Measurements from ENCODE around the gene ARPP21. TPM values are rescaled to one million over a fixed set of nuclear protein-coding genes. Genes with fewer than 3 reads are reported as not detected.

ARPP21 gene
- total RNA-seq, 1 donor from 2014 or later, result not detected

DNA sequence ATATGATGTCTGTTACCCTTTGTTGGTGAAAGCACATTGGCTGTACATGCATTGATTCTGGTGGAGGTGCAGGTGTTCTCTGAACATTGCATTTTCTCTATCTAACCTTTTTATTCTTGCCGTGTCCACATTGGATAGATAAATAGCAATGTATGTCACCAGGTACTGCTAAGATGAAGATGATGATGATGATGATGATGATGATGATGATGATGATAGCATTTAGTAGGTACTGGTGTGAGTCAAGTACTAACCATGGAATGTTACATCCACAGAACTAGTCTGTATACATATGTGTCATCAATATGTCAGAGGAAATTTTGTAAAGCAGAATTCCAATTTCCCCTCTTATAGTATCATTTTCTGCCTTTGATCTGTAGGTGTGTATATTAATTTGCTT lies 36.3 kb downstream of the ARPP21 start:
- Histone ChIP-seq H3K27me3 (no peaks in the 10 kb centered on the region), H3K4me3 (no peak overlapping the region), H3K4me1 (no peaks in the 10 kb centered on the region), H3K36me3 (no peaks in the 10 kb centered on the region), H3K27ac (no peak overlapping the region), H3K9me3 (no peaks in the 10 kb centered on the region)
- ATAC-seq (no peak), DNase-seq (no peak)
- TF ChIP-seq, protein P1, sequence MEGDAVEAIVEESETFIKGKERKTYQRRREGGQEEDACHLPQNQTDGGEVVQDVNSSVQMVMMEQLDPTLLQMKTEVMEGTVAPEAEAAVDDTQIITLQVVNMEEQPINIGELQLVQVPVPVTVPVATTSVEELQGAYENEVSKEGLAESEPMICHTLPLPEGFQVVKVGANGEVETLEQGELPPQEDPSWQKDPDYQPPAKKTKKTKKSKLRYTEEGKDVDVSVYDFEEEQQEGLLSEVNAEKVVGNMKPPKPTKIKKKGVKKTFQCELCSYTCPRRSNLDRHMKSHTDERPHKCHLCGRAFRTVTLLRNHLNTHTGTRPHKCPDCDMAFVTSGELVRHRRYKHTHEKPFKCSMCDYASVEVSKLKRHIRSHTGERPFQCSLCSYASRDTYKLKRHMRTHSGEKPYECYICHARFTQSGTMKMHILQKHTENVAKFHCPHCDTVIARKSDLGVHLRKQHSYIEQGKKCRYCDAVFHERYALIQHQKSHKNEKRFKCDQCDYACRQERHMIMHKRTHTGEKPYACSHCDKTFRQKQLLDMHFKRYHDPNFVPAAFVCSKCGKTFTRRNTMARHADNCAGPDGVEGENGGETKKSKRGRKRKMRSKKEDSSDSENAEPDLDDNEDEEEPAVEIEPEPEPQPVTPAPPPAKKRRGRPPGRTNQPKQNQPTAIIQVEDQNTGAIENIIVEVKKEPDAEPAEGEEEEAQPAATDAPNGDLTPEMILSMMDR (IDR thresholded peaks at IDR 0.05), result no peak
- intact Hi-C loops (cut with DNase I), result no loop called here

DNA sequence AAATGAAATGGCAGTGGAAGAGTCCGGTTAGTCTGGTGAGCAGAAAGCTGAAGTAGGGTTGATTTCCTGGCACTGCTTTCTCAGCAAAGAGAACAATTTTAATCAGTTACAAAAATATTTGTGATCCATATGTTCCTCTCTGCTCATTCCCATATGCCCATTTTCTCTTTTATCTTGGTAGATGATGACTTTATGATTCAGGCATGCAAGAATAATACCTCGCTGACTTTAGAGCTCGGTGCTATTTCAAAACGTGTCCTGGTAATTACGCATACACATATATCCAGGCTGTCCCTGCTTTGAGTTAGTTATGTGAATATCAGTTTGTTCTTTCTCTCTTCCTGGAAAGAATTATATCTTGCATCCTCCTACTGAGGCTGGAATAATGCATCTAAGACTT lies 38.5 kb downstream of the ARPP21 start:
- H3K36me3 ChIP-seq, result no peaks in the 10 kb centered on the region
- peaks cover 7% of the 10 kb centered on the region for H3K27me3 ChIP-seq
- H3K9me3 ChIP-seq, result no peaks in the 10 kb centered on the region
- DNase-seq, result no peak
- no peaks in the 10 kb centered on the region for H3K4me1 ChIP-seq
- intact Hi-C loops (cut with DNase I), result no loop called here
- no peak overlapping the region for H3K27ac ChIP-seq
- ATAC-seq, result no peak
- no peak overlapping the region for H3K4me3 ChIP-seq
- TF ChIP-seq, protein P1 (IDR thresholded peaks at IDR 0.05), result no peak

DNA sequence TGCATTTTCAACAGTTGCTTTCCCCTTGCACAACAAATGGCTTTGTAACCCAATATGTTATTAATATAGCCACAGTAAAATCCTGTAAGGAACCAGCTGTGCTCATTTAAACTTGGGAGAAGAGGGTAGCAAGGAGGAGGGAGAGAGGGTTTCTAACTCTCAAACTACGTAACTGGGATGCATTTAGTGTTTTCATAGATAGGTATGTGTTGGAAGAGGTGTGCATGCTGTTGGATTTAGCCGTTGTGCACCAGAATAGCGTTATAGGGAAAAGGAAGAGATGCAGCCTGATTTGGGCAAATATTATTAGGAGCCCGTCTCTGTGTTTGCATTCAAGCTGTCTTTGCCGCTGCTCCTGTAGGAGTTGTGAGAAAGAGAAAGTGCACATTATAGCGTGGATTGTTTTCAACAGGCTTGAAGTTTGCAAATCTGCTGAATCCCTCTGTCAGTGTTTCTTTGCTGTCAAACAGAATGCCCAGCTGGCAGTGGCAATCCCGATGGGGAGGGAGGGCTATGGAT lies 39.4 kb downstream of the ARPP21 start:
- intact Hi-C loops (cut with DNase I), result no loop called here
- TF ChIP-seq, protein P1 (IDR thresholded peaks at IDR 0.05), result no peak
- DNase-seq (no peak), ATAC-seq (no peak)
- Histone ChIP-seq H3K27me3 (peaks cover 7% of the 10 kb centered on the region), H3K4me1 (no peaks in the 10 kb centered on the region), H3K9me3 (no peaks in the 10 kb centered on the region), H3K36me3 (no peaks in the 10 kb centered on the region), H3K27ac (no peak overlapping the region), H3K4me3 (no peak overlapping the region)

DNA sequence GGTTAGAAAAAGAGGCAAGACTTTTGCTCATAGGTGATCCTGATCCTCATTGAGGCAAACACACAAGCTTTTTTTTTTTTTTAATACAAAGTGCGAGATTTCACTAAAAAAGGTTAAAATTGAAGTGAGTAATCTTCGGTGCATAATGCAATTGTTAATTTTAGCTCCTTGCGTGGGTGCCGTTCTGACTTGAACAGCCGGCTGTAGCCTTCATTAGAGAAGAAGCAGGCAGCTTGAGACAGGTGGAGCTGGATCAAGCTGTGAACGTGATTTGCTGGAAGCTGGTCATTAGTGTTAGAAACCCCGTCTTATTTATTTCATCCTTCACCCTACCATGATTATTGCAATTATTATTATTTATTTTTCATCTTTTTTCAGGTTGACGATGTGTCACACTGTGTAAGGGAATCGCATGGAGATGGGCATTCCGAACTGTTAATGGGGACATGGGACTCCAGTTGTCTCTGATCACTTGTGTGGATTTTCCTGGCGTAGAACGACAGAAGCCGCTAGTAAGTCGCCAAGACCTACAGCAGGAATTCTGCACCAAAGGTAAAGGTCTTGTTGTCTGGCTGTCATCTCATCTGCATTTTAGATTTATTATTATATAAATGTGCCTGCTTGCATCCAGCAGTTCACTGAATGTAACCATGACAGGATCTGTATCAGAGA lies 40.2 kb downstream of the ARPP21 start:
- intact Hi-C loops (cut with DNase I), result no loop called here
- no peak for ATAC-seq
- peaks cover 7% of the 10 kb centered on the region for H3K27me3 ChIP-seq
- H3K27ac ChIP-seq, result no peak overlapping the region
- no peak for DNase-seq
- H3K9me3 ChIP-seq, result no peaks in the 10 kb centered on the region
- no peaks in the 10 kb centered on the region for H3K36me3 ChIP-seq
- H3K4me3 ChIP-seq, result no peak overlapping the region
- no peaks in the 10 kb centered on the region for H3K4me1 ChIP-seq
- TF ChIP-seq, protein P1 (IDR thresholded peaks at IDR 0.05), result no peak

DNA sequence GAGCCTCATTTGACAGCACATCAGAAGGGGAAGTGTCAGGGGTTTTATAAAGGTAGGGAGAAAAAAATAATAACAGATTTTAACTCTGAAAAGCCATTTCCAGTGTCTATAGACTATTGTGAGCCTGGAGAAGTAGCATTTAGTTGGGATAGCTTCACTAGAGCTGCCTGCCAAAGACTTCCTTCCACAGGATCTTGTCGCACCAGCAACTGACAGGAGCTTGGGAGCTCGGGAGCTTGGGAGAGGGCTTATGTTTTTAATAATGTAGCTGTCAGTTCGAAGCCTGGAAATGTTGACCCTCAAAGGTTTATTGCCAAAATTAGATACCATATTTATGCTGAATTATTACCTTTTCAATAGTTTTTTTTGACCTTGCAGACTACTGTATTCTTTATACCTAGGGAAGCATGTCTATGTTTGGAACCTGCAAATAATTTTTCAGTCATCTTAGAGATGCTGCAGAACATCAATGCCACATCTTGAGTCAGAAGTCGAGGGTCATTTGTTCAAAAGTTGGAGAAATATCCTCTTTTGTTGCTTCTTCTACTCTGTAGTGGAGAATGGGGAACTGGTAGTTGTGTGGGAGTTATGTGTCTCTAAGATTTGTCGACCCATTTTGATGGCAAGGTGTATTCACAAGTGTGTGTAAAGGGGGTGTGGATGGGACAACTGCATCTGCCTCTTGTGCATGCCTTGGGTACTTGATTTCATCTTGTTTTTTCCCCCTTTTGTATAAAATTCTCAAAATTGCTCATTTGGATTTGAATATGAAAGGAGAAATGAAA lies 41.7 kb downstream of the ARPP21 start:
- Histone ChIP-seq H3K4me3 (no peak overlapping the region), H3K36me3 (no peaks in the 10 kb centered on the region), H3K4me1 (no peaks in the 10 kb centered on the region), H3K9me3 (no peaks in the 10 kb centered on the region), H3K27ac (no peak overlapping the region), H3K27me3 (peaks cover 10% of the 10 kb centered on the region)
- TF ChIP-seq, protein P1 (IDR thresholded peaks at IDR 0.05), result no peak
- ATAC-seq, result no peak
- DNase-seq, result no peak
- intact Hi-C loops (cut with DNase I), result no loop called here
